HG02938 (cell line): ENCODE results near the gene ZBTB16.

Experiments used
- ATAC-seq: cut with Tn5 transposase; IDR thresholded peaks from one replicate; pipeline ENCODE4 v1.9.1; 2021; ENCODE audit warnings: mild to moderate bottlenecking, moderate library complexity; ENCODE audit not compliant: unreplicated experiment

ZBTB16 gene

DNA sequence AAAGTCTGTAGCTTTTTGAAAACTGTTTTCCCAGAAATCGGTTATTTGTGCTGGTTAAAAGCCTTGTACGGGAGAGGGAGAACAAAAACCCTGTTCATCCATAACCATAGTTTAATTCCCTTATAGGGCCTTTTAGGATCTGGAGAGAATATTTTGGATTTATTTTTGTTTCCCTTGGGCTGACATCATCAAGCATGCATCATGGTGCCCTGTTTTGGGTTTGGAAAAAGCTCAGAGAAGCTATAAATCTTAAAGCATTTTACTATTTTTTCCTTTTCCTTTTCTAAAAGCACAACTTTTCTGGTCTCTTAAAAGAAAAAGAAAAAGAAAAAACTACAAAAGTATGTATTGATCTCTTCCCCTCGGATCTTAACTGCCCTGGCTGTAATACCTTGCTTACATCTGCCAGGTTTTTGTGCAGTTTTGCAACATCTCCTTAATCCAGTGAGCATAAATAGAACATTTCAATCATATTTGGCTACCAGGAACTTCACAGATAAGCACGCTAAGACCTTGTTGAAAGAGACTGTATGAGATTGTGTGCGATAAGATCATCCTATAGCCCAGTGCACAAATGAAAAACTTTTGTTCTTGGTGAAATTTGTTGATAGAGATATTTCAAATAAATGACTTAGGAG lies 88.0 kb downstream of the ZBTB16 start:
- no peak for ATAC-seq

DNA sequence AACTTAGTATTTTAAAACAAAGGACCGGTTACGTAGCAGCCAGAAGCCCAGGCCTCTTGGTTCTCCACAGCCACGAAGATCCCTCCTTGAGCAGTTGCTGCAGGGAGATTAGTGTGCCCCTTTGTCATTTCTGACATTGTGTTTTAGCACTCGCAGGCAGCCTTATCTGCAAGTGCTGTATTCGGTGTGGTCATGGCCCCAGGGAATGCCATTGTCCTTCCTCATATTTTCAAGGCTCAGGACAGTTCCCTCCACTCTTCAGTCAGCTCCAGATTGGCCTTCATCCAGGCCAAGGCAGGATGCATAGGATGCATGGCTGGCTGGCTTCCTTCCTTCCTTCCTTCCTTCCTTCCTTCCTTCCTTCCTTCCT lies 88.5 kb downstream of the ZBTB16 start:
- no peak for ATAC-seq

DNA sequence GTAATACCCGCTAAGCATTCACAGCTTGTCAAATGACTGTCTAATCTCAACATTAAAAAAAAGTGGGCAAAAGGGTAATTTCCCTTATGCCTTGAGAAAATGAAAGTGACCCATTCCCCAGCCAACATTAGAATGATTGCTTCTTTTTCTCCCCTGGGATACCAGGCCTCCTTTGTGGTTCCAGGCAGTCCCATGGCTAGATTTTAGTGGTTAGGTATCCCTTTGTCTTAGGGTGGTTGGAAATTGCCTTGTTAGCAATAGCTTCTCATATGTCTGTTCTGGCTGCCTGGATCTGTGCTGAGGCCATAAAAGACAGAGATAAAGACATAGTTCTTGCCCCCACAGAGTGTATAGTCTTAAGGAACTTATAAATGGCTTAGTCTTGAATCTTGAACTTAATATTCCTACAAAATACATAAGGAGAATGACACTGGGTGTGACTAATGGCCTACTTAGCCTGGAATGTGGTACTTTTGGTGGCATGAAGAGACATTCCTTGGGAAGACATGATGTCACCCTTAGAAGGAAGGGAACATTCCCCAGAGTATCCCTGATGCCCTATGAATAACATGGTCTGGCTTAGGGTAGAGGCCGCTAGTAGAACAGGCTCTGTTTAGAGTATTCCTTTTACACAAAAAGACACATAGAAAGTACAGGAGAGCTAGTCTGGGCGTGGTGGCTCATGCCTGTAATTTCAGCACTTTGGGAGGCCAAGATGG lies 90.3 kb downstream of the ZBTB16 start:
- no peak for ATAC-seq

DNA sequence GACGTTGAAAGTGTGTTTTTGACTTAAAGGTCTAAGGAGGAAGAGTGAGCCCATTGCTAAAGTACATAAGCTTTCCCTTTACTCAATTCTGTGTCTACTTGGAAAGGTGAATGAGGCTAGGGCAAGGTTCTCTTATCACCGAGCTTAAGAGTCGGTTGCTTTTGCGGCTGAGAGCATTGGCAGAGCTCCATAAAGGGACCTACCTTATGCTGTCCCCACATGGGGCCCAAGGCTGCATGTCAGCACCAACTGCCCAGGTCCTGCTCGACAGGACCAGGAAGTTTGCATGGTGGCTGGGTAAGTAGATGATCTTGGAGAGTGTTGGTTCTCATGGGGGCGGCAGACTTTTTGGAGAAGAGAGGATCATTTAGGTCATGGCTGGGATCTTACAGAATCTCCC lies 91.2 kb downstream of the ZBTB16 start:
- no peak for ATAC-seq

DNA sequence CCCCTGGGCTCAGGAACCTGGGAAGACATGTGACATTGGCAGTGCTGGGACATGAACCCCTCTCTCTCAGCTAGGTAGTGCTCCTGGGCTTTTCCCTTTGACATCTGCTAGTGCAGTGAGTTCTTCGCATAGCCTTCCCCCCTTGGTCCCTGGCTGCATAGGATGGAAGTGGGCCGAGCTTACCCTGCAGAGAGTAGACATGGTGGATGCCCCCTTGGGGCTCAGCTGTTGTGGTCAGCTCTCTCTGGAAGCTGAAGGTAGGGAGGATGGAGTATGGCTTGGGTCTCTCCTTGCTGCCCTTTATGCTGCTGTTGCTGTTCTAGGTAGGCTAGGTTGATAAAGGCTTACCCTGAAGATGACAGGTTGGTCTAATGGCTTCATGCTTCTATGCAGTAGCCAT lies 92.1 kb downstream of the ZBTB16 start:
- no peak for ATAC-seq

DNA sequence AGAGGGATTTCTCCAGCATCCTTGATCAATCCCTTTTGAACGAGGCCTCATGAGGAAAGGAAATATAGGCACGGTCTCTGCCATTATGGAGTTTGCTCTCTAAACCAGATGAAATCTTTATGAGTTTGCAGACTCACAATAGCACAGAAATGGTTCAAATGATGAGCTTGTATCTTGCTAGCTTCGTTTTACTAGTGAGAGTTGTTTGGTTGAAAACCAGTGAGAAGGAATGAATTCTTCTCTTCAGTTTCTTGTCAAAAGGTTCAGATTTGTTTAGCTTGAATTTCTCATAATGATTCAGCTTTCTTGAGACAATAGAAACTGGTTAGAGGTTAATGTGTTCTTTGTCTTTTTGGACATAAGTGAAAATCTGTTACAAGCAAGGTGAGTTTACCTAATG lies 92.7 kb downstream of the ZBTB16 start:
- ATAC-seq, result no peak

DNA sequence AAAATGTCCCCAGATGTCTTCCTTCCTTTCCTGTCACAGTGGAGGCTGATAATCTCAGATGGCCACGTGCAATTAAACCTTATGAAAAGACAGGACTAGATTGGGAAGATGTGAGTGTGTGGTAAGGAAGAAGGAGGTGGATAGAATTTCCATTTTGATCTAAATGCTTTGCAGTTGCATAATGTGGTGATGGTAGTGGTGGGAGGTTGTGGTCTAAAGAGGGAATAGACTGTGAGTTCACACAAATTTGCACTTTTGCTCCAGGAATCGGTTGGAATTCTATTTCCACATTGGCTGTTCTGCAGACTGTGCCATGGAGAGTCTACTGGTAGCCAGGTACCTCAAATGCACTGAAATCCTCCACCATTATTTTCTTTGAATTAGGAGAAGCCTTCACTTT lies 93.3 kb downstream of the ZBTB16 start:
- no peak for ATAC-seq

DNA sequence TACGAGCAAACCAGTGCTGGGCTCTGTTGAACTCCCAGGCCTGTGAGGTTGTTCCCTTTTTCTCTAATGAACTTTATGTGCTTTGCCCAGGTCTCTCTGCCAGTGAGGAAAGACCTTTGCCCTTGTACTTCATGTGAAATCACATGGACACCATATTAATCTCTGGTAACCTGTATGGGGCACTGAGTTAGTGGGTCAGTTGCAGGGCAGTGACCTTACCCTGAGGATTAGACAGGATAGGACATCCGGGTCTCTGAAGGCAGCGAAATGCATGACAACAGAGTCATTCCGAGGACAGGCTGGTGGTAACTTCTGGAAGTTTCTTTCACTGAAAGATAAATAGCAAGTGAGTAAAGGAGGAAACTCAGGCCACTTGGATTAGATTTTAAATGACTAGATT lies 93.7 kb downstream of the ZBTB16 start:
- no peak for ATAC-seq

DNA sequence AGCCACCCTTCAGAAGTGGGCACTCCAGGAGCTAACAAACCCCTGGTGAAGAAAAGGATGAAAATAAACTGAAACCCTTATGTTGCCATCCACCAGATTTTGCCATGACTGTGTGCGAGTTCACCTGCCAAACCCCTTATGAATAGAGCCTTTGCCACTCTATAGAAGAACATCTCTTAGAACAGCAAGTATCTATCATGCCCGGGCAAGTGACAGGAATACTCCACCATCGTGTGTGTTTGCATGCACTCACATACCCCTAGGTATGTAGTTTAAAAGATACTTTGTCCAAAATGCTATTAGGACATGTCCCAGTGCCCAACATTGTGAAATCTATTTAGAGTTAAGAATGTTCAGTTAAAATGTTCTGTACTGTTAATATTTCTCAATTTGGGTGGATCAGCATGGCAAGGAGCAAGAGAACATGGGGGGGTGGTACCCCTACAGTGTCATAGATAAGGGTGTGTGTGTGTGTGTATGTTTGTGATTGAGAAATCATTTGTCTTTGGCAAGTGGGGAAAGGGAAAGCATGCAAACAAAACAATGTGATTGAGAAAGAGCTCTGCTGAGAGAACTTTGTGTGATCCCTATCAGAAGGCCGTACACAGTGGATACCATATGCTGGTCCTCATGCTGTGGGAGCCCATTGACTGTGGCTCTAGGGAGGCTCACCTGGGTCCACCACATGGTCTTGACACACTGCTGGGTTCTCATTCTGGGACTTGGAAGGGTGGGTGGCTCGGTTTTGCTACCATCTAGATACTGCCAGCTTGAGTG lies 94.9 kb downstream of the ZBTB16 start:
- ATAC-seq, result no peak

DNA sequence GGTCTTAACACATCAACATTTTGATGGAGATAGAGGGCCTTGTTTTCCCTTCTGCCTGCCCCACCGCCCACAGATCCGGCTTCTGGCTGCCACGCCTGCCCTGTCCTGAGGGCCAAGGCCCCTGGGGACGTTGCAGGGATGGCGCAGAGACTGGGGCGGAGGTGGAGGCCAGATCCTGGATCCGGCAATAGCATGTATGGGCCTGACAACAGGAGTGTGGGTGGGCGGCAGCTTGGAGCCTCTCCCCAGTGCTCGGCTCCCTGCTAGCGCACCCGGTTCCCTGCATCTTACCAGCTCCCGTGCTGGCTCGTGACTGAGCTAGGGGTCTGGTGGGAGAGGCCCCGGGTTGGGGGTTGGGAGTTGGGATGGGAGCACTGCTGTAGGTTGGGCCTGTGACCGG lies 95.6 kb downstream of the ZBTB16 start:
- no peak for ATAC-seq

DNA sequence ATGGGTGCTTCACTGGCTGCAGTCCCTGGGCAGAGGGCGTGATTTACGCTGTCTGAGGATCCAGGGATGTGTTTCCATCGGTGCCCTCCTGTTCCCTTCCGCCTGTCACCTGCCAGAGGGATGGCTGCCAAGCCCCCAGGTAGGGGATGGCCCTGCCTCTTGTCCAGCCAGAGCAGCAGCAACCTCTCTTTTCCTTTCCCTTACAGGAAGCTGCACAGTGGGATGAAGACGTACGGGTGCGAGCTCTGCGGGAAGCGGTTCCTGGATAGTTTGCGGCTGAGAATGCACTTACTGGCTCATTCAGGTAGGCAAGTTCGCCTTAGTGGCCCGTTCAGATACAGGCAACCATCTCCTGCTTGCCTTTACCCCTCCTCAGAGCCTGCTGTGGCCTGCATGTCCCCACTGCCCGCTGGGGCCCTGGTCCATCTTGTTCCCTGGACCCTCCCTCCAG lies 96.6 kb downstream of the ZBTB16 start:
- ATAC-seq, result no peak

DNA sequence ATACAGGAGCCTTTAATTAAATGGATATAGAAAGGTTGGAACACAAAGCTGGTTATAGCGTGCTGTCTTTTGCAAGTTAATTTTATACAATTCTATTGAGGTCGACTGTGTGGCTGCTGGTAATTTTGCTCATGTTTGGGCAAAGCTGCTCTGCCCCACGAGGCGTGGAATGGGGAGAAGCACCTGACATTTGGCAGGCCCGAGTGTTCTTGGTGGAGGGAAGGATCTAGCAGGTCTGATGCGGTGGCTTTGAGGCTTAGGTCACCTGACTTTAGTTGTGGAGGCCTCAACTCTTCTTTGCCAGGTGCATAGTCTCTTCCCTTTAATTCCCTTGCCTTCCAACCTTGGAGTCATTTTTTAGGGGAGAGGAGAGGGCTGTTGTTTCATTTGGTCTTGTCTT lies 97.3 kb downstream of the ZBTB16 start:
- no peak for ATAC-seq

DNA sequence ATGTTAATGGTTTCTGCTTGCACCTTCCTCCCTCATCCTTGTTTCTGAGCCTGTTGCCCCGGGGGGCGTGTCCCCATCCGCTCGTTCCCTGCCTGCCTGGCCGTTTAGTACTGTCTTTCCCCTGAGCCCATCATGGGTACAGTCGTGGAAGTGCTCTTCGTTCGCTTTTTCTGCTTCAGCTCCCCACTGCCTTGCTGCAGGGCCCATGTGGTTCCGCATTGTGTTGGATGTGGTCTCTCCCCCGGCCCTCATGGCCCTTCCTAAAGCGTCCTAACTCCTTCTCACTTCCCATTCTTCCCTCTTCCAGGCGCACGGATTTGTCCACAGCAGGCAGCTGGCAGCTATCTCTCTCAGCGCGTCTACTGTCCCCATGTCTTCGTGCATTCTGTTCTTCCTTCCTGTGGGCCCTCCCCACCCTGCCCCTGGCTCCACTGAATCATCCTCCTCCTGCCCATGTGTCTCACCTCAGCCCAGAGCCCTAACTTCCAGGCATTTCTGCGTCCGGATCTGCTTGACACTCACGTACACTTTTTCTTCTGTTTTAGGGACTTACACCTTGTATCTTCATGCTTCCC lies 98.1 kb downstream of the ZBTB16 start:
- ATAC-seq, result no peak

DNA sequence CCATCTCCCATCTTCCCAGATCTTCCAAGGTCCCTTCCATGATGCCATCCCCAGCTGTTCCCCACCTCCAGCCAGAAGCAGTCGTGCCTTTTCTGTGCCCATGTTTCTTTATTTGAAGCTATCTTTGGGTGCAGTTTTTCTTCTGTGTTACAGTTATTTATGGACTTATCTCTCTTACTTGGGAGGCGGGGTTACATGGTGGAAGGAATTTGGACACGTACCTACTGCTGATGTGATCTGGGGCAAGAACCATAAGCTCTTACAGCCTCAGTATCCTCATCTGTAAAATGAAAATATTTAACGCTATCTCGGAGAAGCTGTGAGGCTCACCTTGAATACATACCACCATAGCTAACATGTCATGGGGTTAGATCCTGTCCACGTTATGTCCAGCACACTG lies 98.9 kb downstream of the ZBTB16 start:
- no peak for ATAC-seq

DNA sequence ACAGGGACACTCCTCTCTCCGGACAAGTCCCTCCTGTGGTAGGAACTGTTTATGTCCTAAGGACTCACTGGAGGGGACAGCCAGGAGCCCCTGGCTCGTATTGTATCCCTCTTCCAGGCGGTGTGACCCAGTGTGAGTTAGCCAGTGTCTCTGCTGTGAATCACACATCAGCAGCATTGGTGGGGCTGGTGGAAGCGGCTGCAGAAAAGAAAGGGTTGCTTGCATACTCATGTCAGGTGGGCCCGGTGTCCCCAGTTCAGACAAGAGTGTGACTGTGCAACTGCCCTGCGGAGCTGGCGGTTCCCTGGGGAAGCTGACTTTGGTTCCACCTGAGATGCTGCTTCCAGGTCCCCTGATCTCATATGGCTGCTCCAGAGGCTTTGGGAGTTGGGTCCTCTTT lies 99.4 kb downstream of the ZBTB16 start:
- ATAC-seq, result no peak

DNA sequence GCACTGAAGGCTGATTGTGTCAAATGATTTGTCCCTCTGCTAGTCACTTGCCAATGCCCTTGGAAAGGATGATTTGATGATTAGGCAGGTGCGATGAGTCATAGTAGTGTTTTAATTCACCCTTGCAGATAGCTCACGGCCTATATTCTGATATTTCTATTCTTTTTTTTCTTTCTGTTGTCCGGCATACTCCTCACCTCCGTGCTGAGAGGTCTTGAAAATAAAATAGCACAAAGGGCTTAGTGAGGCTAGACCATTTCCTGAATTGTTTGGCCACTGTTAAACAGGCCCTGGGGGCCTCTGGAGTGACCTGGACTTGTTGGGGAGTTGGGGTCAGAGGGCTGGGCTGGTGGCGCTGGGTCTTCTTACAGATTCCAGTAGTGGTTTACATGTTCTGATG lies 99.8 kb downstream of the ZBTB16 start:
- no peak for ATAC-seq

DNA sequence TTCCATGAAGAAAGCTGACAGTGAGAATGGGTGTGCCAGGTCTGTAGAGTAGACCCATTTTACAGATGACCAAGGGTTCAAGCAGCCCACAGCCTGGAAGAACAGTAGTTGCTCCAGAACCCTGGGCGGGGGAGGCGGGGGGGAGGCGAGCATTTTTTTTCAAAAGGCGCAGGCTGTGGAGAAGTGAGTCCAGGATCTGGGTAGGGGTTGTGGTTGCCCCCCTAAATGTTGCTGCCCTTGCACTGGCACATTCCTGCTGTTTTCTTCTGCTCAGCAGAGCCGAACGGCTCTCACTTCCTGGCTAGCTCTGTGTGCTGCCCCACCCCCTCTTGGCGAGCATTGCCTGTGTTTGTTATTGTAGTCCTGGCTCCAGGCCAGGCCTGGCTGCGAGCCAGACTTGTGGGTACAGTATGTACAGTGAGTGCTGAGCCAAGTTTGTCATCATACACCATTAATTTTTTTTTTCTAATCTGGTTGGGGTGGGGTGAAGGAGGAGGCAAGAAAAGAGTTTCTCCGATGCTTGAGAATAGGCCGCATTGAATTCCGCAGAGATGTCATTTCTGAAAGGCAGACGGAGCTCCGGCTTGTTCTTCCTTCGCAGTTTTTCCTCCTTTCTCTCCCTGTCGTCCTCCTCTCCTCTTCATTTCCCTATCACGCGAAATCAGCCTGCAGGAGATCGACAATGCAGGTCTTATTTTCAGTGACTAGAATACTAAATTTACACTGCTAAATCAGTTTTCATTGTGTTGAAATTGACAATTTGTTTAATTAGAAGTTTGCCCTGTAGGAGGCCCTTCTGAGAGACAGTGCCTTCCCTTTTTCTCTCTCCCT lies 100.5 kb downstream of the ZBTB16 start:
- peak; percentile 80 for ATAC-seq

DNA sequence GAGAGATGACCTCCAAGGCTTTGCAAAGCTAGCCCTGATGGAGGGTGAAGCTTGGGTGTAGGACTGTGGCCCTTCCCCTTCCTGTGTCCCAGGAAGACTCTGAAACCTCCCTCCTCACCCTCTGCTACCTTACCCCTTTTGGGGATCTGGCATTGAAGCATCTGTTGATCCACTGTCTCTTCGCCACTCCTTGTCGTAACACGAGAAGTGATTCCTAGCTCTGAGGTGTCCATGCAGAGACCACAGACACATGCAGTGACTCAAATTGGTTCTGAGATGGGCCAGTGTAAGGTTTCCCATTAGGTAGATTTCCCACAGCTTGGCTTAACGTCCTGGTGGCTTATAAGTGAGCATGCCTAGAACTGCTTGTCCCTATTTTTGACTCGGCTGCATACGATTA lies 101.4 kb downstream of the ZBTB16 start:
- ATAC-seq, result no peak

DNA sequence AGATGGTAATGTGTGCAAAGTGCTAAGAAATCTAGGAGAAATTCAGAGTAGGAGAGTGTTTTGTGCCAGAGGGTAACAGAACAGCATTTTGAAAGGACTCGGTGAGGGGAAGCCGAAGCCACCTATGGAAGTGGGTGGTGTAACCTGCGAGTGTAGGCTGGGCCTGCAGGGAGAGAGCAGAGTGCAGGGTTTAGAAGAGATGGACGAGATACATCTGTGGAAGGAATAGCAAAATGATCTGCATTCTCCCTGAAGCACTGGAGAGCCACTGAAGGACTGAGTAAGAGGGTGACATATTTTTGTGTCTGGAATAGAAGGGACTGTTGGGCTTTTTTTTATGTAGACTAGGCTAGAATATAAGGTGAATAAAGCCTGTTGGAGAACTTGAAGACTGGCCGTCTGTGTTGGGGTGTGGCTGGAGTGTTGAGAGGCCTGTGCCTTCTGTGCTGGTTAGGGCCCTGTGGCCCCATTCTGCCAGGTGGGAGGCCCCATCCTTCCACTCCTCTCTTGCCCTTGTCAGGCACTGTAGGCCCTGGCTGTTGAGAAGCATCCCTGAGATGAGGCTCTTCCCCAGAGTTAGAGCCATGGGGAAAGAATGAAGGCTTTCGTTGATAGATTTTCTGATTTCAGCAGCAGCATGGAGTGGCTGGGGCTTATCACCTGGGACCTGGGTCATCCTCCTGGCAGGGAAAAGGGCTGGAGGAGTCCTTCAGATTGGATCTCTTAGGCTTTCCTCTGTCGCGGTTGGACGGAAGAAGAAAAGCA lies 102.2 kb downstream of the ZBTB16 start:
- no peak for ATAC-seq

DNA sequence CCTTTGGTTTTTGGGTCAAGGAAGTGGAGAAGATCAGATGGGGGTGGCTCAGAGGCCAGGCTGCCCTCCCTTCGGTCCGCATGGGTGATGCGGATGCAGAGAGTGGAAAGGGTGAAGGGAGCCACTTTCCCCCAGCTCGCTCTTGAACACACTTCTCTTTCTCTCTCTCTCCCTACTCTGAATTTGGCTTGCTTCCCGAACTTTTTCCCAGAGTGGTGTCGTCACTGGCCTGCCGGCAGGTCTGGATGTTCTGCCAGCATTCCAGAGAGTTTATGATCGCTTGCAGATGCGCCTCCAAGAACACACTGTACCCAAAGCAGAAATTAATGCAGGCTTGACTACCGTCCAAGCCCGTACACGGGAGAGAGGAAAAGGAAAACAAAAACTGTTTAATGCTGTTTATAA lies 103.2 kb downstream of the ZBTB16 start:
- ATAC-seq, result no peak
